ENCODE results near the gene KCNIP3. TPM values are rescaled to one million over a fixed set of nuclear protein-coding genes. Genes with fewer than 3 reads are reported as not detected.

Gene KCNIP3
- total RNA-seq, 1 donor from 2014 or later = 0.68 TPM

GRCh38 chr2:95272781-95273180, 24.4 kb upstream of the KCNIP3 start:
- Histone ChIP-seq H3K4me3 (ENCODE audit: insufficient read depth, low read depth, low read length) (no peak overlapping the region), H4K20me1 (ENCODE audit: insufficient read depth, low read length) (no peaks in the 10 kb centered on the region), H3K4me2 (ENCODE audit: low read length) (no peak overlapping the region), H3K9me3 (ENCODE audit: insufficient read depth, low read depth, low read length) (no peaks in the 10 kb centered on the region), H3K27me3 (ENCODE audit: insufficient read depth, low read length) (no peaks in the 10 kb centered on the region), H2AFZ (ENCODE audit: low read depth, low read length) (no peak overlapping the region), H3K9ac (ENCODE audit: low read length) (no peak overlapping the region), H3K27ac (ENCODE audit: low read depth, low read length) (no peak overlapping the region), H3K36me3 (ENCODE audit: insufficient read depth, low read length) (no peaks in the 10 kb centered on the region), H3K4me1 (ENCODE audit: insufficient read depth, low read length) (peaks cover 4% of the 10 kb centered on the region), H3K79me2 (ENCODE audit: insufficient read depth, low read length) (no peaks in the 10 kb centered on the region)
- H3K27me3 Mint-ChIP-seq (ENCODE audit: low read depth, unreplicated experiment) = peaks cover 11% of the 10 kb centered on the region
- peaks cover 4% of the 10 kb centered on the region for H3K9me3 Mint-ChIP-seq (ENCODE audit: unreplicated experiment)
- H3K4me3 Mint-ChIP-seq (ENCODE audit: unreplicated experiment) = no peak overlapping the region
- H3K36me3 Mint-ChIP-seq (ENCODE audit: low read depth, unreplicated experiment) = no peaks in the 10 kb centered on the region
- H3K4me1 Mint-ChIP-seq (ENCODE audit: low read depth, unreplicated experiment) = peaks cover under 1% of the 10 kb centered on the region
- DNase-seq (ENCODE audit: low read depth) = no peak
- FAIRE-seq = no peak
- no peak overlapping the region for H3K27ac Mint-ChIP-seq (ENCODE audit: unreplicated experiment)
- TF ChIP-seq EZH2 (IDR thresholded peaks at IDR 0.05; ENCODE audit: insufficient read depth, low read length) (no peak), CTCF (IDR thresholded peaks at IDR 0.05; ENCODE audit: insufficient read depth, low read depth, low read length) (no peak)

GRCh38 chr2:95273566-95274290, 23.4 kb upstream of the KCNIP3 start:
- Histone ChIP-seq H3K4me1 (ENCODE audit: insufficient read depth, low read length) (peaks cover 13% of the 10 kb centered on the region), H3K27me3 (ENCODE audit: insufficient read depth, low read length) (no peaks in the 10 kb centered on the region), H3K4me2 (ENCODE audit: low read length) (no peak overlapping the region), H3K9ac (ENCODE audit: low read length) (no peak overlapping the region), H3K4me3 (ENCODE audit: insufficient read depth, low read depth, low read length) (no peak overlapping the region), H2AFZ (ENCODE audit: low read depth, low read length) (no peak overlapping the region), H3K9me3 (ENCODE audit: insufficient read depth, low read depth, low read length) (no peaks in the 10 kb centered on the region), H3K27ac (ENCODE audit: low read depth, low read length) (no peak overlapping the region), H4K20me1 (ENCODE audit: insufficient read depth, low read length) (no peaks in the 10 kb centered on the region), H3K36me3 (ENCODE audit: insufficient read depth, low read length) (no peaks in the 10 kb centered on the region), H3K79me2 (ENCODE audit: insufficient read depth, low read length) (no peaks in the 10 kb centered on the region)
- FAIRE-seq = no peak
- TF ChIP-seq EZH2 (IDR thresholded peaks at IDR 0.05; ENCODE audit: insufficient read depth, low read length) (no peak), CTCF (IDR thresholded peaks at IDR 0.05; ENCODE audit: insufficient read depth, low read depth, low read length) (no peak)
- Mint-ChIP-seq H3K27ac (ENCODE audit: unreplicated experiment) (no peak overlapping the region), H3K27me3 (ENCODE audit: low read depth, unreplicated experiment) (peaks cover 8% of the 10 kb centered on the region), H3K4me1 (ENCODE audit: low read depth, unreplicated experiment) (peaks cover 6% of the 10 kb centered on the region), H3K4me3 (ENCODE audit: unreplicated experiment) (no peak overlapping the region), H3K9me3 (ENCODE audit: unreplicated experiment) (peaks cover 6% of the 10 kb centered on the region), H3K36me3 (ENCODE audit: low read depth, unreplicated experiment) (no peaks in the 10 kb centered on the region)
- no peak for DNase-seq (ENCODE audit: low read depth)

Measured in astrocyte (in vitro differentiated cells and primary cell).